Upper lobe of left lung (tissue), 6 donors: ENCODE results near the gene ADTRP. TPM values are rescaled to one million over a fixed set of nuclear protein-coding genes. Genes with fewer than 3 reads are reported as not detected.

Experiments used
- ATAC-seq, 2 donors: fragments of 200-7000 bp; cut with Tn5 transposase; one replicate each; pipeline ENCODE4 v1.9.1; 2022; ENCODE audit warnings: mild to moderate bottlenecking in 2 of 2, moderate library complexity in 2 of 2; ENCODE audit not compliant: low FRiP score in 2 of 2
- DNase-seq, 2 donors: peaks; one replicate each; pipeline ENCODE4 v3.0.0-alpha.2; 2019 to 2020
- H3K27ac ChIP-seq, 4 donors: fragments of 200-600 bp; sonication (generic); one replicate each; pipeline ENCODE4 v1.5.1; 2016 to 2019
- H3K27me3 ChIP-seq, 4 donors: fragments of 200-600 bp; sonication (generic); one replicate each; pipeline ENCODE4 v1.5.1; 2017 to 2019
- H3K36me3 ChIP-seq, 4 donors: fragments of 200-600 bp; sonication (generic); one replicate each; pipeline ENCODE4 v1.5.1; 2016 to 2019
- H3K4me1 ChIP-seq, 4 donors: fragments of 200-600 bp; sonication (generic); one replicate each; pipeline ENCODE4 v1.5.1; 2018 to 2019
- H3K4me3 ChIP-seq, 4 donors: fragments of 200-600 bp; sonication (generic); one replicate each; pipeline ENCODE4 v1.5.1; 2017 to 2019; ENCODE audit warnings: mild to moderate bottlenecking in 2 of 4, moderate library complexity in 1 of 4
- H3K9me3 ChIP-seq, 4 donors: fragments of 200-600 bp; sonication (generic); one replicate each; pipeline ENCODE4 v1.5.1; 2018 to 2019
- CTCF ChIP-seq, 6 experiments: fragments of 450-650 bp in 4 of 6; fragments of 200-600 bp in 2 of 6; sonication (generic) in 2 of 6; IDR thresholded peaks; one replicate each; pipeline ENCODE4 v1.5.1; 2016 to 2019; ENCODE audit warnings: antibody characterized with exemption in 6 of 6
- EP300 ChIP-seq, 4 donors: sonication (generic); formaldehyde crosslinking; IDR thresholded peaks; one replicate each; pipeline ENCODE4 v1.5.1; 2017; ENCODE audit warnings: antibody characterized with exemption in 4 of 4, control low read depth in 2 of 4
- POLR2A ChIP-seq, 4 donors: fragments of 450-650 bp; IDR thresholded peaks; one replicate each; pipeline ENCODE4 v1.5.1; 2016 to 2017; ENCODE audit warnings: antibody characterized with exemption in 4 of 4, mild to moderate bottlenecking in 2 of 4
- POLR2AphosphoS5 ChIP-seq, 2 donors: sonication (generic); formaldehyde crosslinking; IDR thresholded peaks; one replicate each; pipeline ENCODE4 v1.5.1; 2017; ENCODE audit warnings: antibody characterized with exemption in 2 of 2
- WGBS, 2 donors: methylation state at CpG; one replicate each; pipeline ENCODE4 v1.1.5; 2017 to 2018; 5-methylcytosine and 5-hydroxymethylcytosine counted together
- total RNA-seq, 6 donors: library from RNA; depleted of rRNA in 4 of 6; stranded (reverse); fragments of >200 nt in 4 of 6; gene quantifications; one replicate each; pipeline versions ENCODE4 v1.1.0 to v1.2.1, GENCODE V29; 2016 to 2021
- donor health status: DM: no; HTN: no; CAD: no; lungs with moderate emphysema.
- donor health status: DM: no; HTN: yes; CAD: no; lungs with severe emphysema.

Gene ADTRP
- total RNA-seq, 6 donors from 2014 or later: 3.8 to 21.1 (median 12.8) TPM

GRCh38 chr6:11727998-11728961, 50.3 kb downstream of the ADTRP start:
- Histone ChIP-seq H3K27ac (no peak overlapping the region), H3K4me1 (peaks cover 0 to 5% (median 0%) of the 10 kb centered on the region in 4 donors), H3K36me3 (no peaks in the 10 kb centered on the region), H3K27me3 (no peaks in the 10 kb centered on the region), H3K4me3 (no peak overlapping the region), H3K9me3 (no peaks in the 10 kb centered on the region)
- DNase-seq (no peak), ATAC-seq (no peak)
- 69 to 77% methylated on average over 11 of the region's 11 CpGs for WGBS, 2 donors
- no peak for TF ChIP-seq POLR2AphosphoS5 (IDR thresholded peaks at IDR 0.05)
- TF ChIP-seq CTCF (IDR thresholded peaks at IDR 0.05): no peak
- no peak for TF ChIP-seq POLR2A (IDR thresholded peaks at IDR 0.05)
- no peak for TF ChIP-seq EP300 (IDR thresholded peaks at IDR 0.05)

GRCh38 chr6:11727346-11727997, 51.1 kb downstream of the ADTRP start:
- TF ChIP-seq CTCF (IDR thresholded peaks at IDR 0.05) (no peak), EP300 (IDR thresholded peaks at IDR 0.05) (no peak), POLR2AphosphoS5 (IDR thresholded peaks at IDR 0.05) (no peak), POLR2A (IDR thresholded peaks at IDR 0.05) (no peak)
- Histone ChIP-seq H3K36me3 (no peaks in the 10 kb centered on the region), H3K4me3 (no peak overlapping the region), H3K27ac (no peak overlapping the region), H3K27me3 (no peaks in the 10 kb centered on the region), H3K4me1 (peaks cover 0 to 5% (median 0%) of the 10 kb centered on the region in 4 donors), H3K9me3 (no peaks in the 10 kb centered on the region)
- no peak for DNase-seq
- WGBS, 2 donors: 47 to 62% methylated on average over 3 of the region's 3 CpGs
- no peak for ATAC-seq

GRCh38 chr6:11724286-11724685, 54.3 kb downstream of the ADTRP start:
- Histone ChIP-seq H3K27ac (no peak overlapping the region), H3K4me3 (no peak overlapping the region), H3K4me1 (no peaks in the 10 kb centered on the region), H3K9me3 (no peaks in the 10 kb centered on the region), H3K27me3 (no peaks in the 10 kb centered on the region), H3K36me3 (no peaks in the 10 kb centered on the region)
- whole genome bisulfite sequencing, 2 donors: 89 to 97% methylated on average over 4 of the region's 4 CpGs
- no peak for TF ChIP-seq EP300 (IDR thresholded peaks at IDR 0.05)
- TF ChIP-seq POLR2AphosphoS5 (IDR thresholded peaks at IDR 0.05): no peak
- no peak for TF ChIP-seq CTCF (IDR thresholded peaks at IDR 0.05)
- no peak for TF ChIP-seq POLR2A (IDR thresholded peaks at IDR 0.05)
- ATAC-seq: no peak
- DNase-seq: no peak

DNA sequence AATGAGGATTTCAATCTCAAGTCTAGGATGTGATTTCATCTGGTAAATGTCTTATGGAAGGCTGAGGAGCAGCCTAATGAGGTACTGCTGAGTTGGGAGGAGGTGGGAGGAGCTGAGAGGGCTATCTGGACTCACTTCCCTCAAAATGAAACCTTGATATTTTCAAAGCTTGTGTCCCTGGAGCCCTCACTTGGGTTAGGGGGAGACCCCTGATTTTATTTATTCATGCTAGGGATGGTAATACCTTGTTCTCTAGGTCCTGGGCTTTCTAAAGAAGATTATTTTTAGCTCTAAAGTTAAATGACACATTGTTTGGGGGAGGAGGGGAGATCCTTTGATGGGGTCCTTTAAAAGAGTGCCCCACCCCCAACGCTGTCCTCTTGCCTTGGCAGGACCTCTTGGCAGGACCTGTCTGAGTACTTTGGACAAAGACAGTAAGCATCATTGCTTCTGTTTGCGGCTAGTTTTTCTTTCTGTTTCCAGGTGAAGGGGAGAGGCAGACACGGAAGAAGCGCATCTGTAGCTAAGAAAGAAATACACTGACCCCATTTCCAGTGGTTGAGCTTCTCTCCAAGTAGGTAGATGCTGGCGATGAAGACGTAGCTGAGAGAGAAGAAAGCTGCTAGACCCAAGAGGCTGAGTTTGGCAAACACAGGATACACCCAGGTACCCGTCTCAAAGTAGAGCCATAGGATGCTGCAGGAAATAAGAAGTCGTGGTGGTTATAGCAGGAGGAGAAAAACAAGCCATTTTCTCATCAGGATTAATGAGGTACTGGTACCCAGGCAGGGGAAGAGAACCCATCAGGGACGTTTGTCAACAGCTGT, 55.6 kb downstream of the ADTRP start:
- ATAC-seq: no peak

More for the DNA sequence above, 55.6 kb downstream of the ADTRP start:
- Histone ChIP-seq H3K4me3 (no peak overlapping the region), H3K9me3 (no peaks in the 10 kb centered on the region), H3K27me3 (no peaks in the 10 kb centered on the region), H3K27ac (no peak overlapping the region), H3K36me3 (no peaks in the 10 kb centered on the region), H3K4me1 (no peaks in the 10 kb centered on the region)
- DNase-seq: no peak
- TF ChIP-seq POLR2AphosphoS5 (IDR thresholded peaks at IDR 0.05) (no peak), EP300 (IDR thresholded peaks at IDR 0.05) (no peak), CTCF (IDR thresholded peaks at IDR 0.05) (no peak), POLR2A (IDR thresholded peaks at IDR 0.05) (no peak)
- WGBS, 2 donors: 79 to 87% methylated on average over 9 of the region's 9 CpGs
